NCI-H1930 (cell line): ENCODE measurements around the gene CCSER2.
A peak's percentile ranks its signal among the peaks of the same experiment; 100 is the strongest.

ENCODE experiments used
- DNase-seq, 2 experiments: peaks; one replicate each; lab custom pipeline; 2025; lab: John Stamatoyannopoulos, UW

The CCSER2 gene

DNA sequence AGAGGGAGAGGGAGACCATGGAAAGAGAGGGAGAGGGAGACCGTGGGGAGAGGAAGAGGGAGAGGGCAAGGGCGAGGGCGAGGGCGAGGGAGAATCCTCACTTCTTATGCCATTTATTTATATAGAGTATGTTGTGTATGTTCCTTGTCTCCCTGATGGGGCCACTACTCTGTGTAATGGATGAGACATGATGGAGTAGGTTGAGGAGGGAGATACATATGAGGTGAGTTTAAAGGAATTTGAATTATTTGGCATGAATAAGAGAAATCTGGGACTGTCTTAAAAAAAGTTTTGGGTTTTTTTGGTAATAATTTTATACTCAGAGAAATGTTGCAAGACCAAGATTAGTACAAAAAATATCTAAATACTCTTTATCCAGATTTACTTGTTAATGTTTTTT lies 20.1 kb downstream of the CCSER2 start:
- DNase-seq, result no peak

DNA sequence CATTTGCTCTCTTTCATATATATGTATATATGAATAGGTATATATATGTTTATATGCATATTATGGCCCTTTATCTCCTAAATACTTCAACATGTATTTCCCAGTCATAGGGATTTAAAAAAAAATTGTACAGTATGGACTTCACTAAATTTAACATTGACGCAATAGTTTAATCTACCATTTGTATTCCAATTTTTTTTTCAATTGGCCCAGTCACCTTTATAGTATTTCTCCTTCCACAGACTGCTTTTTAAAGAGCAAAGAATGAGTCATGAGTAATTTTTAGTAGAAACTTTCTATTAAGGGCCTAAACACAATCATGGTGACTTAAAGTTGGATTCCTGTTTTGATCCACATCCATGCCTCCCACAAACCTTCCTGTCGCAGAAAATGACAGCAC lies 20.5 kb downstream of the CCSER2 start:
- DNase-seq, result no peak

DNA sequence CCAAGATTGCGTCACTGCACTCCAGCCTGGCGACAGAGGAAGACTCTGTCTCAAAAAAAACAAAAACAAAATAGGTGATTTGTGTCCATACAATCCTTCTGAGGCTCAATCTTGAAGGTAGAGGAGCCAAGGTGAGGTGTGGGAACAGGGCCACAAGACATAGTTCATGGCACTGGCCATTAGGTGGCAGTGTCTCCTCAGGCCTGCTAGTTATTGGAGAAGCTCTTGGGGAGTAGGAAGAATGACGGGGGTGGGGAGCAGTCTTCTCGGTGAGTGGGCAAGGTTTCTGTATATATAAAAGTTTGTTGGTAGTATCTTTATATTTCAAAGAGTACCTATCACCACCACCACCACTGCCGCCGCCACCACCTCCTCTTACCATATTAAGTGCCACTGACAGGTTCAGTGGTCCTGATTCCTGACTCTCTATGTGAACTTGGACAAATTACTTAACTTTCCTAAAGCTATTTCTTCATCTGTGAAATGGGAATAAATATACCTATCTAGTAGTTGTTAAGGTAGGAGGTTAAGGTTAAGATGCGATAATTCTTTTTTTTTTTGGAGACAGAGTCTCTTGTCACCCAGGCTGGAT lies 24.0 kb downstream of the CCSER2 start:
- peak in 1 of 2 experiments; percentile 3 for DNase-seq

DNA sequence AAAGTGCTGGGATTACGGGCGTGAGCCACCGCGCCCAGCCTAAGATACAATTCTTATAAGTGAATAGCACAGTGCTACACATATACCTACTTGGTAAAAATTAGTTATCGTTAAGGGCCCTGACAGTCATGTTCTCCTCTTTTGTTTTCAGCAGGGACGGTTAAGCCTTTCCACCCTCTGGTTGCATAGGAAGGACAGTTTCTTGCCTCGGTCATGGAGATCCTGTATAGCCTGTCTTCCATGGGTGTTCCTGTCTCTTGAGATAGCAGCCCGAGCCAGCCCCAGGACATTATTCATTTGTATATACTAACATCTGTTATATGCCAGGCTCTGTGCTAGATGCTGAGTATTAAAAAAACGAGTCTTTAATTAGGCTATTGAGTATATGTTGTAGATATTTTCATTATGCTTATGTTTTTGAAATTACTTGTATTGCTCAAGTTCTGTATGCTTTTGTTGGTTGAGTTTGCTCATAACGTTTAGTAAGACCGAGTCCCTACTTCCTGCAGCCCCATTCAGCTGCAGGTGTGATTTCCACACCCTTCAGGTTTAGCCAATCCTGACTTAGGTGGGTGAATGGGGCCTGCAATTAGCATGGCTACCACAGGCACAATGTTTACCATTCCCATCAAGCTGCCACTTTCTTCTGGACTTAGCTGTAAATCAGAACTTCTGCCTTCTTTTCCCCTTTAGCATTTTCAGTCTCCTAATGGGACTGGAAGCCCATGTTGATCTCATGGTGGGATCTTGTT lies 24.8 kb downstream of the CCSER2 start:
- DNase-seq, result no peak

DNA sequence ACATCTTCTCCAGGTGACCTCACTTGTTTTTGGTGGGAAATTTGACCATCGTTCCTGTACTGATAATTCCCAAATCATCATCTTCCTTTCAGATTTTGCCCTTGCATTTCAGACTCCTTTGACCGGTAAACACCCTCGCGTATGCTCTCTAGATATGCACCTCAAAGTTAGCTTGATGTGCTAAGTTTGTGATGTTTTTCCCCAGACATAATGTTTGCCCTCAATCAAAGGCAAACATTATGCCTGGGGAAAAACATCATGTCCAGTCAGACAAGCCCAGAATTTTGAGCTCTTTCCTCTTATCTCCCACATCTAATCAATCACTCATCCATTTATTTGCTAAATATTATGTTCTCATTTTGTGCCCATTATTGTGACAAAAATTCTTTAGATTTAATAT lies 26.2 kb downstream of the CCSER2 start:
- no peak for DNase-seq

DNA sequence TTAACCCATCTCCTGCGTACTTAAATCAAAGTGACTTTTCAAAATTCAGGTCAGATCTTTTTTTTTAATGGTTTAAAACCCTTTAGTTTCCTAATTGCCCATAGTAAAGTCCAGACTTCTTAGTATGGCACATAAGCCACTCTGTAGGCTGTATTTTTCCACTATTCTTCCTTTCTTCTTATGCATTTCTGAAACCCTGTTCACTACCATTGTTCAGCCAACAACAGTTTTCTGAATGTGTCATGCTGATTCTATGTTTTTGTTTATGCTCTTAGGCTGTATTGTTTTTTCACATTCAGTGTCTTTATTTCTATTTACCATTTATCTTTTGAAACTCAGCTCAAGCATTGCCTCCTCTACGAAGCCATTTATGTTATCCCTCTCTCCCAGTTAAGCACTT lies 26.7 kb downstream of the CCSER2 start:
- no peak for DNase-seq

DNA sequence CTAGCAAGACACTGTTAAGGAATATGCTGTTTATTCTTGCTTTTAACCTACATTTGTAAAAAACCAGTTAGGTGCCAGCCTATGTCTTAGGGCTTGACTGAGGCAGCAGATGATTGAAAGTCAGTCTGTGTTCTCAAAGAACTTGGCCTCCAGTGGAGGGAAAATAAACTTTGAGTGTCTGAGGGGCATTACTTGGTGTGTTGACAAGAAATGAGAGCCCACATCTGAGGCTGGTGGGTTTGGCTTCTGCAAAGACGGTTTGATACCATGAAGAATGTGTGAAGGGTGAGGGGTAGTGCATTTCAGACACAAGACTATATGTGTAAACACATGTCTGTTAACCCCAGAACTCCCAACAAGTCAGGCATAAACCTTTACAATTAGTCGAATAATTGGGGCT lies 28.5 kb downstream of the CCSER2 start:
- DNase-seq, result no peak

DNA sequence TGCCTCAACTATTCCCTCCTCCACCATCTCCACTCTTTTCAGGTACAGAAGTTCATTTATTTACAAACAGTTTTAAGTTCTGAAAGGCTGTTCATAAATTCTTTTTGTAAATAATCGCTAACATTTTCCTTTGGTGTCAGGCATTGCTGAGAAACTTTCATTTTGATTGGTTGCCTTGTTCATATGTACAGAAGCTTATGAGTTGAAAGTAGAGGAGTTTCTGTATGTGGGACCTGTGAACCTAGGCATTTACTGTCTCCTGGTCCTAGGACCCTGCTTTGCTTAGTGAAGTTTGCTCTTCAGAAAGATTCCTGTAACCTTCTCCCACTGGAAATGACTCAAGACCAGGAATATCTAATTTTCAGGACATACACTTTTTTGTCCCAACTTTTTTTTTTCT lies 30.4 kb downstream of the CCSER2 start:
- no peak for DNase-seq

DNA sequence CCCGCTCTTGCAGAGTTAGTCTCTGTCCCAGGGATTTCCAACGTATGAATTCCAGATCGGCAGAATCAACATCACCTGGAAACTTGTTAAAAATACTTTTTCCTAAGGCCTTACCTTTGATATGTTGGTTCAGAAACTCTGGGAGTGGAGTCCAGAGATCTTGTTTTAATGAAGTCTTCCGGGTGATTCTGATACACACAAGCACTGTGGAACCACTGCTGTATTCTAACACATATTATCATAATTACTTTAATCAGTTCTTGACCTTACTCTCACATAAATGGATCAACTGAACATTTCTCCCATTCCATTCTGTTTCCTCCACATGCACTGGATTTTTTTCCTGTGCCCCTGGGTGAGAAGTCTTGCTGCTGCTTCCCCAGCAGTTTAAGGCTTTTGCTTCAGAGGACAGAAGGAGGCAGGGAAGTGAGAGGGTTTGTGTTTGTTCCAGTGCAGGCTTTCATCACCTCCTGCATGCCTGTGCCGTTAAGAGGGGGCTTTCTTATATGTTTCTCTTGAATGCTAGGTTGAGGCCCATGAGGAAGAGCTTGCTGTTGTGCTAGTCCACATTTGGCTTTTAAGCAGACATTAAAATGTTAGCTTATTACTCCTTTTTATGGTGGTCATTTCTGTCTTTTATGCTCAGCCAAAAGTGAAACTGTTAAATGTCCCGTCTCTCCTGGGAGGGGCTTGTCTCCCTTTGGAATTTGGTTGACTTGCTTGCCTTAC lies 32.4 kb downstream of the CCSER2 start:
- no peak for DNase-seq

DNA sequence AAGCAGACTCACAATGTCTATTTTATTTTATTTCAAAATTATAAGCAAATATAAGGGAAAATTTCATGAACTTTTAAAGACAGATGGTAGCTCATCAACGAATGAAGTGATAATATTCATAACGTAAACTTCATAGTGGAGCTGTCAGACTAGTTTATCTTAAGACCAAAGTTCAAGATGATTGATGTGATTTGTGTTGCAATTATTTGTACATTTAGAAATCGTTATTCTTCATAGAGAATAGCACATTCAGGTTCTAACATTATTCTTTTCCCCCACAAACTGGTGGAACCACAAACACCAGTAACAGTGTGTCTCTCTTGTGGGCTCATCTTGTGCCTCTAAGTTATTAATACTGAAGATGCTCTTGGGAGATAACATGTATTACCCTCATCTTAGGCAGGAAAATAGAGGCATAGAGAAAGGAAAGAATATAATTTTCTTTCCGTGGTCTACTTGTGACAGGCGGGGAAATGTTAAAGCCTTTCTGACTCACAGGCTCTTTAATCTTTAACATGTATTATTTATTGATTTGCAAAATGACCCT lies 37.0 kb downstream of the CCSER2 start:
- DNase-seq, result no peak

DNA sequence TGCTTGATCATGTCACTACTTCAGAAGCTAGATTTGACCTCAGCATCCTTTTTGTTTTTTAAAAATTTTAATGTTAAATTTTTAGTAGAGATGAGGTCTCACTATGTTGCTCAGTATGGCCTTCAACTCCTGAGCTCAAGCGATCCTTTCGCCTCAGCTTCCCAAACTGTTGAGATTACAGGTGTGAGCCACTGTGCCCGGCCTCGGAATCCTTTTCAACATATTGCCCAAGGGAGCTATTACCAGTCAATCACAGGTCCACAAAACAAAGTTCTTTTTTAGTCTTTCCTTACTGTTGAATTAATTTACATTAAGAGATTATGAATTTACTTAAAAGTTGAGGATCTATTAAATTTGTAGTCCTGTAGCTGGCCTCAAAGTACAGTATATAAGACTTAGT lies 37.7 kb downstream of the CCSER2 start:
- DNase-seq, result no peak

DNA sequence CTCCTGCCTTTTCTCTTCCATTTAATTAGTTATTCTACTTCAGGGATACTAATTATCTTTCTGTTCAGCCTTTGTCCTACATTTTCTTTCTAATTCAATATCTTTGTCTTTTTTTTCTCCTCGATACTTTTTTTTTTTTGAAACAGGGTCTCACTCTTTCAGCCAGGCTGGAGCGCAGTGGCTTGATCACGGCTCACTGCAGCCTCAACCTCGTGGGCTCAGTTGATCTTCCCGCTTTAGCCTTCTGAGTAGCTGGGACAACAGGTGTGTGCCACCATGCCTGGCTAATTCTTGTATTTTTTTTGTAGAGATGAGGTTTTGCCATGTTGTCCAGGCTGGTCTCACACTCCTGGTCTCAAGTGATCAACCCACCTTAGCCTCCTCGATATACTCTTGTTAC lies 38.9 kb downstream of the CCSER2 start:
- DNase-seq, result no peak

DNA sequence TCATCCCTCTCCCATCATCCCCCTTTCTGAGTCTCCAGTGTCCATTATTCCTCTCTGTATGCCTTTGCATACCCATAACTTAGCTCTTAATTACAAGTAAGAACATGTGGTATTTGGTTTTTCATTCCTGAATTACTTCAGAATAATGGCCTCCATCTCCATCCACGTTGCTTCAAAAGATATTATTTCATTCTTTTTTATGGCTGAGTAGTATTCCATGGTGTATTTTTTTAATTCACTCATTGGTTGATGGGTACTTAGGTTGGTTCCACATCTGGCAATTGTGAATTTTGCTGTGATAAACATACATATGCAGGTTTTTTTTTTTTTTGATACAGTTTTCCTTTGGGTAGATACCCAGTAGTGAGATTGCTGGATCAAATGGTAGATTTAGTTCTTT lies 40.4 kb downstream of the CCSER2 start:
- DNase-seq, result no peak

DNA sequence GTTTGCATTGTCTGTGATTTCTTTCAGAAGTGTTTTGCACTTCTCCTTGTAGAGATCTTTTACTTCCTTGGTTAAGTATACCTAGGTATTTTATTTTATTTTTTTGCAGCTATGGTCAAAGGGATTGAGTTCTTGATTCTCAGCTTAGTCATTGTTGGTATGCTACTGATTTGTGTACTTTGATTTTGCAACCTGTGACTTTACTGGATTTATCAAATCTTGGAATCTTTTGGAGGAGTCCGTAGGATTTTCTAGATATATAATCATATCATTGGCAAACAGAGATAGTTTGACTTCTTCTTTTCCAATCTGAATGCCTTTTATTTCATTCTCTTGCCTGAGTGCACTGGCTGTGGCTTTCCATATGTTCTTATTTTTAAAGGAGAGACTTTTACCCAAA lies 41.9 kb downstream of the CCSER2 start:
- DNase-seq, result no peak

DNA sequence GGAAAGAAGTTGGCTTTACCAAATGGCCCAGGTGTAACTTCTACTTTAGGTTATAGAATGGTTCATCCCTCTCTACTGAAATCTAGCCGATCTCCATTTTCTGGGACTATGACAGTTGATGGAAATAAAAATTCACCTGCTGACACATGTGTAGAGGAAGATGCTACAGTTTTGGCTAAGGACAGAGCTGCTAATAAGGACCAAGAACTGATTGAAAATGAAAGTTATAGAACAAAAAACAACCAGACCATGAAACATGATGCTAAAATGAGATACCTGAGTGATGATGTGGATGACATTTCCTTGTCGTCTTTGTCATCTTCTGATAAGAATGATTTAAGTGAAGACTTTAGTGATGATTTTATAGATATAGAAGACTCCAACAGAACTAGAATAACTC lies 43.6 kb downstream of the CCSER2 start:
- no peak for DNase-seq

DNA sequence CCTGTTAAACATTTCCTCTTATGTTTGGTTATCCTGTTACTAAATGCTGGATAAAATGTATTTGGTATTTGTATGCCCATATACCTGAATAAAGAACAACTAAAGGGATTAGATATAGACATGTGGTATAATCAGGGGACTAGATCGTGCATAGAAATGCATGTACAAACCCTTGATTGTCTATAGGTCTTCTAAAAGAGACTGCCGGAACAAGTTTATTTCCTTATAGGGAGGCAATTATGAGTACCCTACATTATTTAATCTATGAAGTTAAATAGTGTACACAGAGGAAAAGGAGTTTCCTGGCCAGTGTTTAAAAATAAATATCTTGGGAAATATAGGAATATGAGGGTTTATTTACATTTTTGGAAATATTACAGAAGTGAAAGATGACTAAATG lies 44.6 kb downstream of the CCSER2 start:
- DNase-seq, result no peak

DNA sequence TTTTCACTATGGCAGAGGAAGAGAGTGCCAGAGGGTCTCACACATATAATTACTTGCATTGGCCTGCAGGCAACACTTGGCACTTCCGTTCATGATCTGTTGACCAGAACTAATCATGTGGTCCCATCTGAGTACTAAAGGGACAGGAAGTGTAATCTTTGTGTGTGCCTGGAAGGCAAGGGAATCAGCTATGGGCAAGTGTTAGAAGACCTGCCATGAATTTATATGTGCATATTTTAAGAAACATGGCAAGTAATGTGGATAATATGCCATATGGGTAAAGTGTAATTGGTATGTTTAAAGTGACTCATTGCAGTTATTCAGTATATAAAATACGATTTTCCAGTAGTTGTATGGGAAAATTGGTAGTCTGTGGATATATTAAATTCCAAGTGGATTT lies 46.1 kb downstream of the CCSER2 start:
- DNase-seq, result no peak

DNA sequence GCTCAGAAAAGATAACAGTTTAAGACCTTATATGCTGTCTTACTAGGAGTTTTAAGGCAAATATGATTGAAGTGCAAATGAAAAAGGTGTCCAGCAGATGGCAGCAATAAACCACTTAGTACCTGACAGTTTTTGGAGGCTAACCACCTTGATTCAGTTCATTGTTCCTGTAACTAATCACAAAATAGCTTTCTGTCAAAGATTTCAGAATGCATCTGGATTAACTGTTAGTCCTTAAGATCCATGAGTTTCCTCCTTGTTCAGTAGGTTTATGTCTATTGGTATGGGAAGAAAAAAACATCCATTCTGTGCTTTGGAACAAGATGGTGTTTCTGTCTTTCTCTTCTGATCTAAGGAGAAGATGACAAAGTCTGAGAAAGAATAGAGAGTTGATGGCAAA lies 46.6 kb downstream of the CCSER2 start:
- no peak for DNase-seq

DNA sequence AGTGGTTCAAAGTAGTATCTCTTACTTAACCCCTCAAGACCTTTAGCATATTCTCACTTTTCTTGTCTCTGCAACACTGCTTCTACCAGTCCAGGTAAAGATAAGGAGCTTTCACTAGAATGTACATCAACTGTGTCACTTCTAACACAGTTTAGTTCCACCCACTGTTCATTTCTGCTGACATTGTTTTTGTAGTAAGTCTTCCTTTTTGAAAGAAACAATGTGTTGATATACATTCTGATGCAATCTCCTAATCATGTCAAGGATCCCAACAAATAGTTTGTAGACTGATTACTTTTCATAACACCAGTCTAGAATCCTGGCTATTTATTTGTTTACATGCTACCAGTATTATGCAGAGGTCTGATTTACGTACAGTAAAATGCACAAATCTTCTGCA lies 47.5 kb downstream of the CCSER2 start:
- no peak for DNase-seq

DNA sequence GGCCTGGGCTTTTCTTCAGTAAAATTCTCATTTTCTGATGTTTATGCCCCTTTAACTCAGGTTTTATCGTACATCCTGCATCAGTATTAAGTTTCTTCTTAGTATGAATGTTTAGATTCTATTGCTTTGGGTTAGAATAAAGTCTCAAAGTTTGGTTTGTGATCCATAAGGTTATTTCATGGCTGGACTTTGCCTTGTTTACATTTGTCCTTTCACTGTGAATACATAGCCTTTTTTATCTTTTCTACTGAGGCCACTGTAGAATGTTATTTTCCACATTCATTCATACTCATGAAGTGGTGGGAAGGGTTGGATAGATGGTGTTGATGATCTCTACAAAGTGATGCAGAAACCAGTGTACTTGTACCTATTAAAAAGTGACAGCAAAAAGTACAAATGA lies 59.8 kb downstream of the CCSER2 start:
- DNase-seq, result no peak

DNA sequence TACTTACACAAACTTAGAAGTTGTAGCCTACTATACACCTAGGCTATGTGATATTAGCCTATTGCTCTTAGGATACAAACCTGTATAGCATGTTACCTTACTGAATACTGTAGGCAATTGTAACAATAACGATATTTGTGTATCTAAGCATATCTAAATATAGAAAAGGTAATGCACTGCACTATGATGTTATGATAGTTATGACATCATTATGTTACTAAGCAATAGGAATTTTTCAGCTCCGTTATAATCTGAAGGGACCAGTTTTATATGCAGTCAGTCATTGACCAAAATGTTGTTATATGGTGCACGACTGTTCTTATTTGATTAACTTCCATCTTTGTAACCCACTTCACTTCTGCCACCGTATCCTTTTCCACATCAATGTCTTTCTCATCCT lies 62.0 kb downstream of the CCSER2 start:
- no peak for DNase-seq

DNA sequence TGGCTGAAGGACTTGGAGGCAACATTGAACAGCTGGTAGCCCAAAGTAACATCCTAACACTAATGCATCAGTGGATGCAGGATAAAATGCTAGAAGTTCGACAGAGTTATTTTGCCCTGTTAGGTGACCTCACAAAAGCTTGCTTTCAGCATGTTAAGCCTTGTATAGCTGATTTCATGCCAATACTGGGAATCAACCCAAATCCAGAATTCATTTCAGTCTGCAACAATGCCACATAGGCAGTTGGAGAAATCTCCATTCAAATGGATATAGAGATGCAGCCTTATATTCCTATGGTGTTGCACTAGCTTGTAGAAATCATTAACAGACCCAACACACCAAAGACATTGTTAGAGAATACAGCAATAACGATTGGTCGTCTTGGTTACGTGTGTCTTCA lies 62.9 kb downstream of the CCSER2 start:
- DNase-seq, result no peak

DNA sequence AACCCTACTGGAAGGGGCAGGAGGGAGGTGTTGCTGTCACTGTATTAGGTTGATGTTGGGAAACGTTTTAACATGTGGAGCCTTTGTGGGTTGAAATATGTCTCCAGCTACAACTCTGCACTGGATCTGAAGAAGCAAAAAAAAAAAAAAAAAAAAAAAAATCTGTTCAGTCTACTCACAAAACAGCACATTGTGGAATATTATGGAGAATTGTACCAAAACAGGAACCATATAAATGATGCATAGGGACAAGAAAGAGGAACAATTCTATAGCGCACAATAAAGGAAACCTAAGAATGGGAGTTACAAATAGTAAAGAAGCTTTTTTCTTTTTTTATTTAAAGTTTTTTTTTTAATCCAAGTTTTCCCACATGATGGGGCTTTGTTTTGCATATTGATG lies 63.8 kb downstream of the CCSER2 start:
- no peak for DNase-seq
